Endometrial microvascular endothelial cells (primary cell): ENCODE data around the gene ADAMTS7. TPM values are rescaled to one million over a fixed set of nuclear protein-coding genes. Genes with fewer than 3 reads are reported as not detected.
"Not testable (repeated sequence)": the region's sequence is repeated elsewhere in the genome, so short reads cannot be mapped to it uniquely, and the experiment has no call there.

Experiments used
- in situ Hi-C: cut with HindIII; loops from 2 replicates; pipeline ENCODE4 v1.10.0; 2017; ENCODE audit warnings: low sequenced_read_pairs, low pct_unique_long_range_greater_than_20kb; ENCODE audit errors: inconsistent ontology term
- total RNA-seq: library from RNA; depleted of rRNA; stranded (reverse); fragments of >200 nt; gene quantifications from one replicate; pipeline ENCODE4 v1.2.3, GENCODE V29; 2015; ENCODE audit errors: inconsistent ontology term

The ADAMTS7 gene
- total RNA-seq, 1 donor from 2014 or later, result 11.0 TPM

DNA sequence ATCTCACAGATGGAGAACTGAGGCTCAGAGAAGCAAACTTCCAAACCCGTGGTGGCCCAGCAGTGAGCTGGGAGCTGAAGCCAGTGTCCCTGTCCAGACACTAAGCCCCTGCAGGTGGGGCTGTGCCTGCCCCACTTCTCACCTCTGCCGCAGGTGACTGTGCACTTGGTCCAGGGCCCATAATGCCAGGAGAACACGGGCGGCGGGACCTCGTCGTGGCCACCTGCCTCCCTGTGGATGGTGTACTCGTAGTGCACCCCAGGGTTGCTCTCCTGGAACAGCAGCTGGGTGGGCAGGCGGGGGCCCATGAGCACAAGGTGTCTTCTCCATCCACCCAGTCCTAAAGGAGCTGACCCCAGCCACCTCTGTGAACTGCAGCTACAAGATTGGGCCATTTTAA is 40.2 kb downstream of the ADAMTS7 start:
- in situ Hi-C loops, result not testable (repeated sequence)

DNA sequence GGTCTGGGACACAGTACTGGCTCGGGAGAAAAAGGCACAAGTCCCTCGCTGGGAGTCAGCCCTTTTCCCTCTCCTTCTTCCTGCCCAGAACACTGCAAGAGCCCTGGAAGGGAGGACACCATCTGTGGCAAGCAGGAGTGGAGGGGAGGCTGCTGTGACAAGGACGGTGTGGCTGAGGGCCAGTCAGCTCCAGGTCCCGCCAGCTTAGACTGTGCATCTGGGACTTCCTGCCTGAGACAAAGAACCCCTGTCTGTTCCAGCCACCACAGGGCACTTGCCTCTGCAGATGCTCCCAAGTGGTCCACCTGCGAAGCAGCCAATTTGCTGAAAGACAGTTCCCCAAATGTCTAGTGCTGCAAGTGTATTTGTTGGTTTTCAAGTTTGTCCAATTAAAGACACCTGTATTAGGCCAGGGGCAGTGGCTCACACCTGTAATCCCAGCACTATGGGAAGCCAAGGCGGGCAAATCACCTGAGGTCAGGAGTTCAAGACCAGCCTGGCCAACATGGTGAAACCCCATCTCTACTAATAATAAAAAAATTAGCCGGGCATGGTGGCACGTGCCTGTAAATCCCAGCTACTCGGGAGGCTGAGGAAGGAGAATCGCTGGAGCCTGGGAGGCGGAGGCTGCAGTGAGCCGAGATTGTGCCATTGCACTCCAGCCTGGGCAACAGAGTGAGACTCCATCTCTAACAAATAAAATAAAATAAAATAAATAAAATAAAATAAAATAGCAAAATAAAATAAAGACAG is 41.6 kb downstream of the ADAMTS7 start:
- in situ Hi-C loops, result not testable (repeated sequence)

DNA sequence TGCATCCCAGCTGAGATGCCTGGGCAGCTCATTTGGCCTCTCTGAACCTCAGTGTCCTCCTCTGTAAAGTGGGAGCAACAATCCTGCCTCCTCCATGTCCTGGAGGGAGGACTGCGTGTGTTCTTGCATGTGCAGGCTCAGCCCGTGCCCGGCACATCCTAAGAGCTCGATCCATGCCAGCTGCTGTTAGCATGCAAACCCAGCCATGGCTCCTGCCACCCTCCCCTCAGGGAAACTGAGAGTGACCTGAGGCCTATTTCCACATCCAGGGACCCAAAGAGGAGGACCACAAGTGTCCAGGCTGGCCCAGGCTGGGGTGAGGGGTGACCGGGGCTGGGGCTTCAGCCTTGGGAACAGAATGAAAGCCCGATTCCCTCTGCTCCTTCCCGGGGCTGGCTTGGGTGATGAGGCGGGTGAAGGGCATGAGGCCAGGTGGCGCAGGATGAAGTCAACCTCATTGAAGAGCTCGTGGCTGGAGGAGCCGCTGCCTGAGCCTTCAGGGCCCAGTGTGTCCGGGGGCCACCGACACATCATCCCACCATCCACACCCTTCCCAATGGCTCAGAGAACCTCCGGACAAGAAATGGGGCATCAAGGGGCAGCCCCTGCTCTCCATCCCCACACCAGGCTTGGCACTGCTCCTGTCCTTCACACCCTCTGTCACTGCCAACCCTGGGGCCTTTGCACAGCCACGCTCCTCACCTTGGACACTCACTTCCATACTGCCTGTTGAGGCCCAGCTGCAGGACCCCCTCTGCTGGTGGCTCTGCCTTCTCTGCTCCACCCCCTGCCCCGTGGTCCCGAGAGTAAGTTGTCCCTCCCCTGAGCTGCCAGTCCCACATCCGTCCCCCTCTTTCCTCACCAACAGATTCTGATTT is 42.5 kb downstream of the ADAMTS7 start:
- in situ Hi-C loops, result no loop called here

DNA sequence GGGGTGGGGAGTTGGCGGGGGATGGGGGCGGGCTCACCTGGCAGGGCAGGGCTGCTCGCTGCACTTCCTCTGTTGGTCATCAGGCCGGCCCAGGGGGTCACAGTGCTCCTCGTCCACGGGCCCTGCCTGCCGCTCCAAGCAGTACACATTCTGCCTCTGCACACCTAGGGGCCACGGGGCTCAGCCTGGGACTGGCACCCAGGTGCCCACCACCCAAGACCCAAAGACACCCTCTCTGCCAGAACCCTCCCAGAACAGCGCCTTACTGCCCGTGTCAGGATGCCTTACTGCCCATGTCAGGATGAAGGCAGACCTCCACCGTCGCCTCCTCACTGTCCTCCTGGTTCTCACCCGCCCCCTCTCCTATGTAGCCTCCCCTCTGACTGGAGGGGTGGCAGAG is 43.2 kb downstream of the ADAMTS7 start:
- in situ Hi-C loops, result no loop called here

DNA sequence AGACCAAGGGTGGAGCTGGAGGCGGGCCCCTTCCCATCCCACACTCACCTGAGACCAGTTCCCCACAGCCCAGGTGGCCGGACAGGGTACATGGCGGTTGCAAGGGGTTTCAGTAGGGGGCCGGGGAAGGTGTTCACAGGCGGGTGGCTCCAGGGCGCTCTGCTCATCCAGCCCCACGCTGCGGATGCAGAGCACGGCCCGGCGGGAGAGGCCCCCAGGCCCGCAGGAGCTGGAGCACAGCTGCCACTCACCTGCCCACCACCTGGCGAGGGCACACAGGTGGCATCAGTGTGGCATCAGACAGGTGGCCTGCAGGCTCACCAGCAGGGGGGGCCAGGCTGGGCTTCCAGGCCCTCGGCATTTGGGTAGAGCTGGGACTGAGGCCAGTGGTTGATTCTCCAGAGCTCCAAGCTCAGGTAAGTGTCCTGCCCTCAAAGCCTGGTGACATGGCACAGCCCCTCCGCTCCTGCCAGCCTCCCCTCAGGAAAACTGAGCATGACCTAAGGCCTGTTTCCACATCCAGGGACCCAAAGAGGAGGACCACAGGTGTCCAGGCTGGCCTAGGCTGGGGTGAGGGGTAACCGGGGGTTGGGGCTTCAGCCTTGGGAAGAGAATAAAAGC is 43.8 kb downstream of the ADAMTS7 start:
- in situ Hi-C loops, result no loop called here

DNA sequence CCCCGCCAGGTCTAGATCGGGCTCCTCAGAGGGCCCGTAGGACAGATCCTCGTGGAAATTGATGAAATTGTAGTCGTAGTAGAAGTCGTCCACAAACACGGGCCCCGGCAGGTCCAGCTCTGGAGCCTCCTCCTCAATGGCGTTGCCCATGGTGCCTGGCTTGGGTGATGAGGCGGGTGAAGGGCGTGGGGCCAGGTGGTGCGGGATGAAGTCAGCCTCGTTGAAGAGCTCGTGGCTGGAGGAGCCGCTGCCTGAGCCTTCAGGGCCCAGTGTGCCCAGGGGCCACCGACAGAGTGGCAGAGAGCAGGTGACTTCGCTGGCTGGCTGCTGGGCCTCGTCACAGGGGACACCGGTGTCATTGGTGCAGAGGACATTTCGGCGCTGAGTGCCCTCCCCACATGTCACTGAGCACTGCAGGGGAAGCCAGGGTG is 44.6 kb downstream of the ADAMTS7 start:
- in situ Hi-C loops, result not testable (repeated sequence)

DNA sequence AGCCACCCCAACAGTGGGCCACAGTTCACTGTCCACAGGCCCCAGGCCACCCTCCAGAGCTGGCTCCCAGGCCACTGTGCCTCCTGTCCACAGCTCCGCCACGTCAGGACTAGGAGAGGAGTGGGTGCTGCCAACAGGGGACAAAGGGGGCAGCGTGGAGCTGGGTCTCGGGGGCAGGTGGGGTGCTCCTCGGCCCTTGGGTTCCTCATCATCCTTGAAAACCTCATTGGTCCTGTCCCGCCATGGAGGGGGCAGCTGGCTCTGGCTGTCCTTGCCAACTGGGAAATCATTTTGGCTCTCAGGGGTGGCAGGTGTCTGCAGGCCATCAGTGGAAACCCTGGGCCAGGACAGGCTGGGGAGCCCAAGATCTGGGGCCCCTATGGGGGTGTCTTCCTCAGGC is 45.2 kb downstream of the ADAMTS7 start:
- in situ Hi-C loops, result no loop called here

DNA sequence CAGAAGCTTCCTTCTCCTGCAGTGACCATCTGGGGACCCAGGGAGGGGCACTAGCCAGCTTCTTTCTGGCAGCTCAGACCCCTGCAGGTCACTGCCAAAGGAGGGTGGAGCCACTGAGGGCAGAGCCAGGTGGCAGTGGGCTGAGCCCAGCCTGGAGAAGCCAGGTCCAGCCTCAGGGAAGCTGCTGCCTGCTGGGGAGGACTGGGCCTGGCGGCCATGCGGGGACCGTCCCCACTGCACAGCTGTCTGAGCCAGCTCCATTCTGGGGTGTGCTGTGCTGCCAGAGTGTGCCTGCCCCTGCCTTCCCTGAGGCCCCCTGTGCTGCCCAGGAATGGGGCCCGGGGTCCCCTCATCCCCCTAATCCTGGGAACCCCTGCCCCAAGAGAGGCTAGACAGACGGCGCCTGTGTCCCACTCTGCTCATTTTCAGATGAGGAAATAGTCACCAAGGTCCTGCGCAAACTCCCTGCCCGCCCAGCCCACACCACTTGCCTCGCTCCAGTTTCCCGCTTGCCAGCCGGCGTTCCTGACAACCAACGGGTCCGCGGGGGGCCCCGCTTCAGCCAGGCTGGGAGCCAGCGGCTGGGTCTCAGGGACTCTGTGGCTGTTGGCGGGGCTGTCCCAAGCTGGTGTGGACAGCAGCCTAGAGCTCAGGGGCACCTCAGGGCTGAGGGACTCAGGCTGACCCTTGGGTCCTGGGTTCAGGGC is 46.0 kb downstream of the ADAMTS7 start:
- in situ Hi-C loops, result not testable (repeated sequence)

DNA sequence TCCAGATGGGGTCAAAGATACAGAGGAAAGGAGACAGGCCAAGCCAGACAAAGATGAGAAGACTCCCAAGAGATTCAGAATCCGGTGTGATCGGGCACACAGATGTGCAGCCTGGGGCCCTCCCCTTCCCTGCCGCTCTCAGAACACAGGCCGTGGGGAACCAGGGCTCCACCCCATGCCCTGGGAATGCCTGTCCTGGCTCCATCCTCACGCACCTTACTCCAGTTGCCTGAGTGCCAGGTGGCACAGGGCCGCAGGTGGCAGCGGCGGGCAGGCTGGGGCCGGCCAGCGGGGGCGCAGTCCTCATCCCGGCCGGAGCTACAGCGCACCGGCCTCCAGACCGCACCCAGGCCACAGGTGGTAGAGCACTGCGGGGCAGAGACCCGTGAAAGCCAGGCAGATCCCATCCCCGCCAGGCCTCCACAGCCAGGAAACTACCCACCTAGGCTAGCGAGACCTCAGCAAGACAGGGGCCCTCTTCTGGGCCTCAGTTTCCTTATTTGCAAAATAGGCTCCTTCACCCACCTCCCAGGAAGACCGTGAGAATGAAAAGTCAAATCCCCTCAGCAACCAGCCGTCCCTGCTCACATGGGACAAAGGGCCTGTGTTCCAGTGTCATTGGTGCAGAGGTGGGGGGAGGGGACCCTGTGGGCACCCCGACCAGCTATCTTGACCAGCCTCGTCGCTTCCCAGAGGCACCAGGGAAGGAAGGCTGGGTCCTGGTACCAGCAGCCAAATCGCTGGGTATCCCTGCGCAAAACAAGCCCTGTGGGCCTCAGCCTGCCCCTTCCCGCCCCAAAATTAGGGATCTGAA is 46.7 kb downstream of the ADAMTS7 start:
- in situ Hi-C loops, result not testable (repeated sequence)

DNA sequence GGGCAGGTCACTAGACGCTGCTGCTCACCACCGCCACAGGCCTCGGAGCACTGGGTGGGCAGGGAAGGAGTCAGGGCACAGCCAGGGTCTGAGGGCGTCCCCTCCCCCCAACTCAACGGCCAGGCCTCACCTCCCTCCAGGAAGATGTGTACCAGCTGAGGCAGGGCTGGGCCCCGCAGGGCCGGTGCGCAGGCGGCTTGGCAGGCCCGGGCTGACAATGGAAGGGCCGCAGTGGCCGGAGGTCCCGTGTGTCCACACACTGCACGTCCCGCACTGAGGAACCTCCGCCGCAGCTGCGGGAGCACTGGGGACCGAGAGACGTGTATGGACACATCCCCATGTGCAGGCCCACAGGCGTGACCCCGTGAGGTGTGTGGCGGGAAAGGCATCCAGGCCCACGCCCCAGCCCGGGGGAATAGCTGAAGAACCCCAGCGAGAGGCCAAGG is 47.4 kb downstream of the ADAMTS7 start:
- in situ Hi-C loops, result no loop called here

DNA sequence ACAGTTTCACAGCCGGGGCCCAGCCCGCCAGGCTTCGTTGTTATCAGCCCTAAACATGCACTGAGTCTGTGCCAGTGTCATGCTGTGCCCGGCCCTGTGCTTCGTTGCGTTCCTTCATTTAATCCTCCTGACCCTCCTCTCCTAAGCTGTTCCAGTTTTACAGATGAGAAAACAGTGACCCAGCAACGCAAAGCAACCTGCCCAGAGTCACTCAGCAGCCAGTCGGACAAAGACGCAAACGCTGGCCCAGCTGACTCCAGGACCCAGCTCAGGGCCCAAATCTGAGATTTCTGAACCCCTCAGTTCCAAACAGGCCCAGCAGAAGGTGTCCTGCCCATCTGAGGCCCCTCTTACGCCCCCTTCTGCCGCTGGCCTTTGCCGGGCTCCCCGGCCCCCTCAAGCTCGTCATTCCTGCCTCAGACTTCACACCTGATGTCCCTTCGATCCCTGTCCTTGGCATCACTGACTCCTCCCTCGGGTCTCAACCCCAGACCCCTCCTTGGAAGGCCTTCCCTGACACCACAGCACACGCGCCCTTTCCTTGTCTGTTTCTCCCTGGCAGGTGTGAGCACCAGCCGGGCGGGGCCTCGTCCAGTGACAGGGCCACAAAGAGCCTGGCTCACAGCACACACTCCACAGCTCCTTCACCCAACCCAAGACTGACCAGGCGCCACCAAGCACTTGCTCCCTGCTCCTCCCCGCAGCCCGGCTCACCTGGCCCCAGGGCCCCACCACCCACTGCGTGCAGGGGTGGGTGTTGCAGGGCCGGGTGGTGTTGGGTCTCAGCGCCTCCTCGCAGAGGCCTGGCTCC is 48.1 kb downstream of the ADAMTS7 start:
- in situ Hi-C loops, result no loop called here

DNA sequence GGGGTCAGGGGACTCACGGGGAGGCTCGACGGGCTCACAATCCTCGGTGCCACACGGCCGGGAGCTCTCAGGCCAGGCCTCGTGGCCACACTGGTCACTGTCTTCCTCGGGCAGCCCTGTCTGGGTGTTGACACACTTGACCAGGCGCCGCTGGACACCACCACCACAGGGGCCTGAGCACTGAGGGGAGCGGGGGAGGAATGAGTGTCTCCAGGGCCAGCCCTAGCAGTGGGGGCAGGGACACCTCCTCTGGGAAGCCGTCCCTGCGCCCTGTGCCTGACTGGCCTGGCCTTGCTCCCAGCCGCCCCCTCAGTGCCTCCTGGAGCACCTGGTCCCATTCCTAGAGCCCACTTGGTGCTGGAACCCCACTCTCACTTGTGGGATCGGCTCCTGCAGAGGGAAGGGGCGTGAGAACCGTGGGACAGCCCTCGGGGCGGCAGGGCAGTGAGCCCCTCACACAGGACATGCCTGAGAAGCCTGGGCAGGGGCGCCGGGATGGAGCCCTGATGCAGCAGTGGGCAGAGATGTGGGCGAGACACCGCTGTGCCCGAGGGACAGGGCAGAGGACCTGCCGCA is 48.8 kb downstream of the ADAMTS7 start:
- in situ Hi-C loops, result not testable (repeated sequence)

DNA sequence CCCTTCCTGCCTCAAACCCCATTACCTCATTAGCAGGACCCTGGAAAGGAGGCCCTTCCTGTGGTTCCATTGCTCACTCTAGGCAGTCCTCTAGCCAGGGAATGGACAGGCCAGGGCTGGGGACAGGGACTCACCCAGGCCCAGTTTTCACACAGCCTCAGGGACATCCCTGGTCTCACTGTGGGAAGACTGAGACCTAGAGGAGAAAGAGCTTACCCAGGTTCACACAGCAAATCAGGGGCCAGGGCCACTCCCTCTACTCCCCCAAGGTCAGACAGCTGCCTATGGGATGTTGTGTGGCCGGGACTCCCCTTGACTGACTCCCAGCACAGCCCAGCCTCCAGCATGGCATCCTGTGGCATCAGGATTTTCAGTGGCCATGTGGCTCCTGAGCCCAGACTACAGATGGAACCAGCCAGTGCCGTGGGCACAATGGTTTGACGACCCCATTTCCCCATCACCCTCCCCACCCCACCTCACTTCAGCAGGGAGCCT is 49.3 kb downstream of the ADAMTS7 start:
- in situ Hi-C loops, result no loop called here

DNA sequence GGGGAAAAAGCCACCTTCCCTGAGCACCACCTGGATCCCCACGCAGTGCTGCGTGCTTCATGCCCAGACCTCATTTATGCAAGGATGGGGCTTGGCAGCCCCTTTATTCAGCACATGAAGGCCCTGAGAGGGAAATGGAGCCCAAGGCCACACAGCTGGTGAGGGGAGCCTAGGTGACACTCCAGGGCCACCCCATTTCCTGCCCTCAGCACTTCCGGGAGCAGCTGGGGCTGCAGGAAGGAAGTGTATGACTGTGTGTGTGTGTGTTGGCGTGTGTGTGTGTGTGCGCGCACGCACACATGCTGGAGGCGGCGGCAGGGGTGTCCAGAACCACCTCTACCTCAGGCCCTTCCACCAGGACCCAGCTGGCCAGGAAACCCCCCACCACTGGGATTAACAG is 49.8 kb downstream of the ADAMTS7 start:
- in situ Hi-C loops, result not testable (repeated sequence)

DNA sequence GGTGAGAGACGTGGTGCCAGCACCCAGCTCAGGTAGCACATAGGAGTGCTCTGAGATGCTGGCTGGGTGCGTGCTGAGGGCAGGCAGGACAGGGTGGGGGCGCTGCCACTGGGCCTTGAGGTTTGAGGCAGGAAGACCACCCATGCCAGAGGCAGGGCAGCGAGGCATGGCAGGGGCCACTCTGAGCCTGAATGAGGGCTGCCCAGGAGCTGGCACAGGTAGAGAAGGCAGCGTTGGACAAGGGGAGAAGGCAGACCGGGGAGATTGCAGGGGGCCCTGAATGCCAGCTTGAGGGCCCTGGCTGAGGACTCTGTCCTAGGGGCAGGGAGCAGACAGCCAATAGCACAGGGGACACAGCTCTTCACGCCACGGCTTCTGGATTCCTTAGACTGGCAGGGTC is 50.2 kb downstream of the ADAMTS7 start:
- in situ Hi-C loops, result no loop called here

DNA sequence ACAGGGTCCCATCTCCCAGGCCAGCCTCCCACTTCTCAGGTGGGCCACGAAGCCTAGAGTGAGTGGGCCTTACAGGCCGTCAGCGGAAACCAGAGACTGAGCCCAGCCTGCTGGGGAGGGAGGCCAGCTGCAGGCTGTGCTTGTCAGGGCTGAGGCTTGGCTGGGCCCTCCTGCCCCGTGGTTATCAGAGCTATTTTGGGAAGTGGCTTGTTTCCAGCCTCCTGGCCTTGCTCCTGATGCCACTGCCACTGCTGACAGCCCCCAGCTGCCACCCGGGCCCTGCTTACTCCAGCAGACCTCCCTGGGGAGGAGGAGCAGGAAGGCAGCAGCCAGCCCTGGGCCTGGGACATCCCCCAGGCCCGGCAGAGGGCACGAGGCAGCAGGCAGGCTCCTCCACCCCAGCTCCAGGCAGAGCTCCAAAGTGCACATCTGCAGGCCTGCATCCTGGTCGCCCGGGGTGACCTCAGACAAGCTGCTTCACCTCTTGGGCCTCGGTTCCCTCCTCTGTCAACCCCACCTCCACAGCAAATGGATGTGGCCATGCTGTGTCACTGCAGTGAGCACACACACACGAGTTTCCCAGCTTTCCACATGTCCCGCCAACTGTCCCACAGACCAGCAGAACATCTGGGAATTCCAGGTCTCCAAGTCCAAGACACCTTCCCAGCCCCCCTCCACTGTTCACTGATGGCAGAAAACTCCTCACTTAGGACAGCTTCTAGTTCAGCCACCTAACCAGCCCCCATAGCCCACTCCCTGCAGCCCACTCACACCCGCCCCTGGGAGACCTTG is 51.0 kb downstream of the ADAMTS7 start:
- in situ Hi-C loops, result not testable (repeated sequence)
